ENCODE results near the gene CYP4F3.
"Not testable (repeated sequence)": the region's sequence is repeated elsewhere in the genome, so short reads cannot be mapped to it uniquely, and the experiment has no call there.

Gene CYP4F3

GRCh38 chr19:15640294-15640903 is at the start of gene CYP4F3:
TSS of gene CYP4F3 (plus strand) at chr19:15640897. CDS start at chr19:15641416, 519 bp downstream.
- H3K36me3 Mint-ChIP-seq (ENCODE audit: low read depth): no peaks in the 10 kb centered on the region
- no peak within 1 kb of the TSS for H3K4me3 Mint-ChIP-seq
- no peaks in the 10 kb centered on the region for H3K4me1 Mint-ChIP-seq
- no peak within 1 kb of the TSS for H3K27ac Mint-ChIP-seq
- H3K9me3 Mint-ChIP-seq: peaks cover 56% of the 10 kb centered on the region
- TF ChIP-seq CTCF (IDR thresholded peaks at IDR 0.05; ENCODE audit: unreplicated experiment in 3 of 3): no peak
- no peaks in the 10 kb centered on the region for H3K27me3 Mint-ChIP-seq (ENCODE audit: low read depth)

- Mint-ChIP-seq H3K4me1 (no peaks in the 10 kb centered on the region), H3K27ac (no peak overlapping the region), H3K4me3 (no peak overlapping the region), H3K36me3 (ENCODE audit: low read depth) (no peaks in the 10 kb centered on the region), H3K9me3 (peaks cover 42% of the 10 kb centered on the region), H3K27me3 (ENCODE audit: low read depth) (no peaks in the 10 kb centered on the region)
- no peak for TF ChIP-seq CTCF (IDR thresholded peaks at IDR 0.05; ENCODE audit: unreplicated experiment in 3 of 3)
Measured at GRCh38 chr19:15591796-15592195, 48.9 kb upstream of the CYP4F3 start.

- not testable (repeated sequence) for H3K27me3 Mint-ChIP-seq (ENCODE audit: low read depth); H3K36me3 Mint-ChIP-seq (ENCODE audit: low read depth); H3K27ac Mint-ChIP-seq; H3K4me3 Mint-ChIP-seq; H3K4me1 Mint-ChIP-seq
- peaks cover 43% of the 10 kb centered on the region for H3K9me3 Mint-ChIP-seq
Measured at GRCh38 chr19:15592506-15592905, 48.2 kb upstream of the CYP4F3 start.

GRCh38 chr19:15593766-15594165 is 46.9 kb upstream of the CYP4F3 start:
- H3K4me1 Mint-ChIP-seq; H3K27ac Mint-ChIP-seq; H3K36me3 Mint-ChIP-seq (ENCODE audit: low read depth); H3K27me3 Mint-ChIP-seq (ENCODE audit: low read depth); H3K4me3 Mint-ChIP-seq: not testable (repeated sequence)
- H3K9me3 Mint-ChIP-seq: peaks cover 39% of the 10 kb centered on the region

- no peaks in the 10 kb centered on the region for H3K4me1 Mint-ChIP-seq
- H3K36me3 Mint-ChIP-seq (ENCODE audit: low read depth): no peaks in the 10 kb centered on the region
- no peak overlapping the region for H3K27ac Mint-ChIP-seq
- no peak overlapping the region for H3K4me3 Mint-ChIP-seq
- H3K9me3 Mint-ChIP-seq: peaks cover 34% of the 10 kb centered on the region
- no peaks in the 10 kb centered on the region for H3K27me3 Mint-ChIP-seq (ENCODE audit: low read depth)
- no peak for TF ChIP-seq CTCF (IDR thresholded peaks at IDR 0.05; ENCODE audit: unreplicated experiment in 3 of 3)
Measured at GRCh38 chr19:15595069-15595468, 45.6 kb upstream of the CYP4F3 start.

GRCh38 chr19:15607978-15608925 is 32.4 kb upstream of the CYP4F3 start:
- H3K27me3 Mint-ChIP-seq (ENCODE audit: low read depth); H3K27ac Mint-ChIP-seq; H3K4me1 Mint-ChIP-seq; H3K36me3 Mint-ChIP-seq (ENCODE audit: low read depth); H3K4me3 Mint-ChIP-seq: not testable (repeated sequence)
- H3K9me3 Mint-ChIP-seq: peaks cover 18% of the 10 kb centered on the region

- peaks cover 4% of the 10 kb centered on the region for H3K27me3 Mint-ChIP-seq (ENCODE audit: low read depth)
- H3K4me3 Mint-ChIP-seq: no peak overlapping the region
- no peaks in the 10 kb centered on the region for H3K36me3 Mint-ChIP-seq (ENCODE audit: low read depth)
- TF ChIP-seq CTCF (IDR thresholded peaks at IDR 0.05; ENCODE audit: unreplicated experiment in 3 of 3): no peak
- no peak overlapping the region for H3K27ac Mint-ChIP-seq
- H3K9me3 Mint-ChIP-seq: peaks cover 24% of the 10 kb centered on the region
- no peaks in the 10 kb centered on the region for H3K4me1 Mint-ChIP-seq
Measured at GRCh38 chr19:15609261-15609660, 31.4 kb upstream of the CYP4F3 start.

All from nephron (organoid).